Body of pancreas (tissue), 4 donors: Measurements from ENCODE around the gene PIP5KL1. TPM values are rescaled to one million over a fixed set of nuclear protein-coding genes. Genes with fewer than 3 reads are reported as not detected.

ENCODE experiments used
- ATAC-seq: fragments of 150-250 bp; one replicate; pipeline ENCODE4 v1.9.1; 2016
- DNase-seq, 4 donors: peaks; one replicate each; pipeline ENCODE4 v3.0.0-alpha.2; 2019
- H3K27ac ChIP-seq, 4 donors: fragments of 200-600 bp; sonication (generic); 1 replicate in 3 of 4; 2 replicates in 1 of 4; pipeline versions ENCODE4 v1.5.1 to v1.6.1; 2016 to 2019; ENCODE audit warnings: mild to moderate bottlenecking in 1 of 4, mixed read lengths in 1 of 4, moderate library complexity in 1 of 4
- H3K27me3 ChIP-seq, 2 donors: fragments of 200-600 bp; sonication (generic); one replicate each; pipeline ENCODE4 v1.6.0; 2016; ENCODE audit warnings: mild to moderate bottlenecking in 1 of 2
- H3K36me3 ChIP-seq, 2 donors: fragments of 200-600 bp; sonication (generic); replicated peaks in 1 of 2; 2 replicates each; pipeline ENCODE4 v1.5.1; 2016; ENCODE audit warnings: low read depth in 2 of 2; ENCODE audit not compliant: insufficient read depth in 1 of 2
- H3K4me1 ChIP-seq: fragments of 200-600 bp; sonication (generic); one replicate; pipeline ENCODE4 v1.6.0; 2016
- H3K4me3 ChIP-seq, 2 donors: fragments of 200-600 bp; sonication (generic); 1 replicate in 1 of 2; 2 replicates in 1 of 2; pipeline ENCODE4 v1.5.1; 2016 to 2019
- H3K9me3 ChIP-seq, 3 donors: fragments of 200-600 bp; sonication (generic); 1 replicate in 2 of 3; 2 replicates in 1 of 3; pipeline ENCODE4 v1.5.1; 2016
- CTCF ChIP-seq, 7 experiments: fragments of 450-650 bp in 4 of 7; fragments of 200-600 bp in 3 of 7; sonication (generic) in 3 of 7; IDR thresholded peaks; one replicate each; pipeline ENCODE4 v1.5.1; 2016 to 2019; ENCODE audit warnings: antibody characterized with exemption in 7 of 7
- POLR2A ChIP-seq, 3 donors: fragments of 450-650 bp; IDR thresholded peaks; one replicate each; pipeline ENCODE4 v1.6.1; 2016; ENCODE audit warnings: antibody characterized with exemption in 3 of 3, mild to moderate bottlenecking in 2 of 3
- WGBS, 2 donors: methylation state at CpG; one replicate each; pipeline ENCODE4 v1.1.5; 2017; 5-methylcytosine and 5-hydroxymethylcytosine counted together
- intact Hi-C: fragments of 100-400 bp; cut with DNase I; formaldehyde crosslinking; loops from one replicate; pipeline ENCODE4 v1.15.1; 2023
- total RNA-seq, 2 donors: library from RNA; depleted of rRNA; stranded (reverse); fragments of >200 nt; gene quantifications; one replicate each; pipeline ENCODE4 v1.1.0, GENCODE V29; 2016

PIP5KL1 gene
- total RNA-seq, 2 donors from 2014 or later, result 1.3 to 2.6 TPM

- Histone ChIP-seq H3K27ac (no peak overlapping the region), H3K4me3 (no peak overlapping the region), H3K9me3 (no peaks in the 10 kb centered on the region), H3K27me3 (no peaks in the 10 kb centered on the region), H3K36me3 (peaks cover 0 to 7% of the 10 kb centered on the region in 2 donors), H3K4me1 (peaks cover 33% of the 10 kb centered on the region)
- 94 to 95% methylated on average over 9 to 28 of the region's 31 CpGs for WGBS, 2 donors
- DNase-seq, result no peak
- no peak for ATAC-seq
- TF ChIP-seq POLR2A (IDR thresholded peaks at IDR 0.05) (no peak), CTCF (IDR thresholded peaks at IDR 0.05) (no peak)
- intact Hi-C loops, result no loop called here
Measured at GRCh38 chr9:127912296-127912695, 18.3 kb downstream of the PIP5KL1 start.

GRCh38 chr9:127910613-127911205 is 19.9 kb downstream of the PIP5KL1 start:
- intact Hi-C loops, result no loop called here
- H3K27ac ChIP-seq, result no peak overlapping the region
- no peaks in the 10 kb centered on the region for H3K27me3 ChIP-seq
- H3K9me3 ChIP-seq, result no peaks in the 10 kb centered on the region
- TF ChIP-seq CTCF (IDR thresholded peaks at IDR 0.05) (no peak), POLR2A (IDR thresholded peaks at IDR 0.05) (no peak)
- H3K4me1 ChIP-seq, result peaks cover 33% of the 10 kb centered on the region
- DNase-seq, result peak in 1 of 4 donors; percentile 11
- H3K36me3 ChIP-seq, result peaks cover 0 to 7% of the 10 kb centered on the region in 2 donors
- no peak for ATAC-seq
- no peak overlapping the region for H3K4me3 ChIP-seq
- WGBS, 2 donors, result 71 to 76% methylated on average over 6 of the region's 6 CpGs

- 87 to 100% methylated on average over 3 to 17 of the region's 17 CpGs for WGBS, 2 donors
- H3K27ac ChIP-seq, result no peak overlapping the region
- no peaks in the 10 kb centered on the region for H3K27me3 ChIP-seq
- intact Hi-C loops, result no loop called here
- DNase-seq (no peak), ATAC-seq (no peak)
- H3K4me3 ChIP-seq, result no peak overlapping the region
- TF ChIP-seq POLR2A (IDR thresholded peaks at IDR 0.05), result no peak
- TF ChIP-seq CTCF (IDR thresholded peaks at IDR 0.05), result no peak
- no peaks in the 10 kb centered on the region for H3K9me3 ChIP-seq
- H3K36me3 ChIP-seq, result peaks cover 0 to 7% of the 10 kb centered on the region in 2 donors
- peaks cover 33% of the 10 kb centered on the region for H3K4me1 ChIP-seq
Measured at GRCh38 chr9:127909839-127910273, 20.7 kb downstream of the PIP5KL1 start.

- Histone ChIP-seq H3K9me3 (no peaks in the 10 kb centered on the region), H3K36me3 (peaks cover 0 to 7% of the 10 kb centered on the region in 2 donors), H3K27me3 (no peaks in the 10 kb centered on the region), H3K27ac (no peak overlapping the region), H3K4me3 (no peak overlapping the region), H3K4me1 (peaks cover 40% of the 10 kb centered on the region)
- no peak for ATAC-seq
- WGBS, 2 donors, result 95 to 100% methylated on average over 4 to 10 of the region's 10 CpGs
- no peak for TF ChIP-seq POLR2A (IDR thresholded peaks at IDR 0.05)
- no peak for TF ChIP-seq CTCF (IDR thresholded peaks at IDR 0.05)
- peak in 1 of 4 donors; percentile 11 for DNase-seq
- intact Hi-C loops, result no loop called here
Measured at GRCh38 chr9:127908660-127908926, 22.0 kb downstream of the PIP5KL1 start.
